HL-60 (cell line): ENCODE data around the gene DNAH1.

Source experiments
- DNase-seq, 2 experiments: peaks; one replicate each; pipeline ENCODE4 v3.0.0-alpha.2; 2010 to 2020; ENCODE audit warnings: low read depth in 1 of 2, low spot score in 1 of 2
- H3K27ac ChIP-seq: fragments of 250-450 bp; sonication (Bioruptor Pico); replicated peaks from 2 replicates; pipeline ENCODE4 v1.5.1; 2020; ENCODE audit warnings: mild to moderate bottlenecking, moderate library complexity
- H3K27me3 ChIP-seq: fragments of 250-450 bp; sonication (Bioruptor Pico); 2 replicates; pipeline ENCODE4 v1.5.1; 2021; ENCODE audit warnings: mild to moderate bottlenecking, moderate library complexity; ENCODE audit not compliant: insufficient read depth, poor library complexity, severe bottlenecking
- H3K4me3 ChIP-seq: replicated peaks from 2 replicates; pipeline ENCODE4 v1.5.1; 2011; ENCODE audit warnings: mild to moderate bottlenecking, control low read depth, low read length; ENCODE audit not compliant: insufficient read depth
- CTCF ChIP-seq: IDR thresholded peaks from one replicate; pipeline ENCODE4 v1.5.1; 2011; ENCODE audit warnings: low read length, control low read depth, inconsistent platforms; ENCODE audit not compliant: insufficient read depth
- GABPA ChIP-seq: IDR thresholded peaks from 2 replicates; pipeline ENCODE4 v1.6.1; 2012; ENCODE audit warnings: low read depth
- POLR2AphosphoS5 ChIP-seq: IDR thresholded peaks from 2 replicates; pipeline ENCODE4 v1.6.1; 2012; ENCODE audit warnings: low read depth
- REST ChIP-seq: IDR thresholded peaks from 2 replicates; pipeline ENCODE4 v1.6.1; 2012; ENCODE audit warnings: low read depth; ENCODE audit not compliant: insufficient replicate concordance
- SPI1 ChIP-seq: IDR thresholded peaks from 2 replicates; pipeline ENCODE4 v1.6.1; 2012; ENCODE audit warnings: low read depth, mild to moderate bottlenecking, borderline replicate concordance
- long read RNA-seq: library from polyadenylated mRNA; unstranded; transcript quantifications from one replicate; pipeline ENCODE4 v2.0.0, GENCODE V29; 2020

The DNAH1 gene
- long read RNA-seq, partial matches to known transcripts: 1 of 5 reads
- long read RNA-seq, other reads (novel, unspliced or antisense): 4 of 5 reads

GRCh38 chr3:52315977-52316764 lies at the start of gene DNAH1:
DNAH1 (plus strand) TSS chr3:52316319; CDS start chr3:52322443, 6,124 bp downstream.
- H3K27ac ChIP-seq: no peak within 1 kb of the TSS
- H3K4me3 ChIP-seq: no peak within 1 kb of the TSS
- H3K27me3 ChIP-seq: no peaks in the 10 kb centered on the region
- DNase-seq: no peak
- TF ChIP-seq SPI1: no peak
- TF ChIP-seq GABPA: no peak
- TF ChIP-seq REST: no peak
- no peak for TF ChIP-seq POLR2AphosphoS5
- TF ChIP-seq CTCF: no peak

- Histone ChIP-seq H3K4me3 (no peak overlapping the region), H3K27me3 (no peaks in the 10 kb centered on the region), H3K27ac (no peak overlapping the region)
- no peak for DNase-seq
- no peak for TF ChIP-seq CTCF
Measured at GRCh38 chr3:52268036-52268435, 48.1 kb upstream of the DNAH1 start.

- Histone ChIP-seq H3K4me3 (no peak overlapping the region), H3K27ac (peak overlapping the region; percentile 44), H3K27me3 (no peaks in the 10 kb centered on the region)
- no peak for TF ChIP-seq POLR2AphosphoS5
- TF ChIP-seq REST: no peak
- TF ChIP-seq CTCF: no peak
- no peak for TF ChIP-seq SPI1
- TF ChIP-seq GABPA: no peak
- DNase-seq: no peak
Measured at GRCh38 chr3:52269776-52270175, 46.3 kb upstream of the DNAH1 start.
